ENCODE data around the gene TNFSF4.
"Not testable (repeated sequence)": the region's sequence is repeated elsewhere in the genome, so short reads cannot be mapped to it uniquely, and the experiment has no call there.

Gene TNFSF4

GRCh38 chr1:173161510-173162221 lies 45.5 kb downstream of the TNFSF4 start:
- no peak for DNase-seq

DNA sequence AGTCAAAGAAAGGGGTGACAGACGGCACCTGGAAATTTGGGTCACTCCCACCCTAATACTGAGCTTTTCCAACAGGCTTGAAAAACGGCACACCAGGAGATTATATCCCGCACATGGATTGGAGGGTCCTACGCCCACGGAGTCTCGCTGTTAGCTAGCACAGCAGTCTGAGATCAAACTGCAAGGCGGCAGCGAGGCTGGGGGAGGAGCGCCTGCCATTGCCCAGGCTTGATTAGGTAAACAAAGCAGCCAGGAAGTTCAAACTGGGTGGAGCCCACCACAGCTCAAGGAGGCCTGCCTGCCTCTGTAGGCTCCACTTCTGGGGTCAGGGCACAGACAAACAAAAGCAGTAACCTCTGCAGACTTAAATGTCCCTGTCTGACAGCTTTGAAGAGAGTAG lies 53.2 kb downstream of the TNFSF4 start:
- not testable (repeated sequence) for DNase-seq

- DNase-seq = no peak
These were observed 53.6 kb downstream of the TNFSF4 start for GRCh38 chr1:173153503-173153902.

DNA sequence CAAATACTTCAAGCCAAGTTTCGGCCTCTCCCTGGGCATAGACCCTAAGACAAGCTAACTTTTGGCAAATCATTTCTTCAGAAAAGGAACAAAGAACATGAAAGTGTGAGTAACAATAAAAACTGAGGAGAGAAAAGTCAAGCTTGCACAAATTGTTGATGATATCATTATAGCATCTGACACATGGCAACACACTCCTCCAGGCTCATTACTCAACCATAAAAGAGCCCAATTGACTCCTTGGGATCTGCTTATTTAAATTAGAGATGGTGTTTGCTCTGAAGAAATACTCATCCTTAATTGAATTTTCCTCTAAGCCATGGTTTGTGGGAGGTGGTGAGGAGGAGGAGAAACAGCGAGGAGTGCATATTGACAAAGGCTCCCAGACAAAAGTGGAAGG lies 54.5 kb downstream of the TNFSF4 start:
- DNase-seq = no peak

DNA sequence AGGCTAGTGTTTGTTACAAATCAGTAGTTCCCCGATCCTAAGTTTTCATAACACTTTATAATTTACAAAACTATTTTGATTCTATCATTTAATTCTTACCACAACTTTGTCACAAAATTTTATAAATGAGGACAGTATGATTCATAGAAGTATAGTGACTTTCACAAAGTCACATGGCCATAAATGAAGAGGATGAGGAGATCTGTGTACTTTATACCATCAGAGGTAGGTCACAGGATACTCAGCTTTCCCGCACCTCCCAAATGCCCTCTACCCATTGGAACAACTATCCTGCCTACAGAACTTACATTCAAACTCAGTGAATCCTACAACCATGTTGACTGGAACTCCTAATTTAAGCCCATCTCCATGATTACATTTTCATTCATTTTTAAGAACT lies 56.3 kb downstream of the TNFSF4 start:
- DNase-seq = no peak

DNA sequence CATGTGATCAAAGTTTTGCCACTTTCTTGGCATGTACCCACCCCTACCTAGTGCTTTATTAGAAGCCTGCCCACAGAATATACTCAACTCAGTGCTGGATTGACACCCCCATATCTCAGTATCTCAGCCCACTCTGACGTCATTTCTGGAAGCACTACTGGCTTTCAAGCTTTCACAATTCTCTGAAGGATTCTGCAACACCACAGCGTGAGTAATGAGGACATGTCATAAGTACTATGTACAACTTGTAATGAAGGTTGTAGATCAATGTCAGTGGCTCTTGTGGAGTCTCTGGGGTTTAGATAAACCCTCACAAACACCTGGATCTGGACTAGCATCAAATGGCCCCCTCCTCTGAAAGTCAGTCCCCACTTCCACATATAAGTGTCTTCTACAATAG lies 57.2 kb downstream of the TNFSF4 start:
- DNase-seq = no peak

DNA sequence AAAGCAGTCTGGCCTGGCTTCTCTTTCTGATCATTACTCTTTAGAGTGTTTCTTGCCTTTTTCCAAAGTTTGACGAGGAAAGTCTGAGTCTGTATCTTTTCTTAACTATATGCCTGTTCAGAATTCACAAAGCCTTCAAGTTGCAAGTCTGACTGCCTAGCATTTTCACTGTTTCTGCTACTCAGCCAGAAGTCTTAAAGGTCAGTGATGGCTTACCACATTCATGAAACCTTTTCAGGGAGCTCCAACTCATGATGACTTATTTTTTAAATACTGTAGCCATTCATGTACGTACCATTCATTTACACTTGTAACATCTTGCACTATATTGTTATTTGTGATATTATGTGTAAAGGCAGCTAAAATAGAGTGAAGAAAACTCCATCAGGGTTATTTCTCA lies 58.2 kb downstream of the TNFSF4 start:
- no peak for DNase-seq

DNA sequence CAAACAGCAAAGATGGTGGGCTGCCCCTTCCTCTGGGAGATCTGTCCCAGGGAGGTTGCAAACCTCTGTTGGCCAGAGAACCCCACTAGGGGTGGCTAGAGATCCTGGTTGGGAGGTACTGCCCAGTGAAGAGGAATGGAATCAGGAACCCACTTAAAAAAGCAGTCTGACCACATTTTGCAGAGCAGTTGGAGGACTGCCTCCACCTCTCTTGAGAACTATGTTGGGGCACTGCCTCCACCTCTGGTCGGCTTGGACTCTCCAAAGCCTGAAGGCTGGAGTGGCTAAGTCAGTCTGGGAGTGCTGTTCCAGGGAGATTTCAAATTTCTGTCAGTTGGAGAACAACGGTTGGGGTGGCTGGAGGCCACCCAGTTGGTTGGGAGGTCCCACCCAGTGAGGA lies 58.6 kb downstream of the TNFSF4 start:
- DNase-seq = no peak

GRCh38 chr1:173140733-173141132 lies 66.4 kb downstream of the TNFSF4 start:
- no peak for DNase-seq

- no peak for DNase-seq
These were observed 67.4 kb downstream of the TNFSF4 start for GRCh38 chr1:173139706-173140105.

DNA sequence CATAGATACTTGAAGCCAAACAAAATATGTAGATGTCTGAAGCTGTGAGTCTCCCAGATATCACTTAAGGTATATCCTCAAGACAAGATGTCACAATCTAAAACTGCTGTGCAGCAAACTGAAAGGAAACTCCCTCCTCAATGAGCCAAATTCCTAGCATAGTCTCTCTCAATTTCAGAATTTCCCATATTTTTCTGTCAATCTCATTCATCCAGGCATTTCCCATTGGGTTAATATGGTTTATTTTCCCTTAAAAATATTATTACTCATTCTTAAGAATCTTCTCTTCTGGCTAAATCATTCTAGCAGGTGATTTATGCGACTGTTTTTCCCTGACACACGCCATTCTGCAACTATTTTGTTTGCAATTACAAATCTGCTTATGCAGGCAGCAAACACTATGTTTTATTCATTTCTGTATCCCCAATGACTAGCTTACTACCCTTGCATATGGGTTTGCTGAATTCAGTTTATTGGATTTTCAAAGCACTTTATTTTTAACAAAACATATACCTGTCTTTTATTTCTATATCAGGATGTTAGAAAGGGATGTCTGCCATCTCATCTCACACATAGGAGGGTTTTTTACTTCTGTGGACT lies 69.9 kb downstream of the TNFSF4 start:
- DNase-seq = no peak

DNA sequence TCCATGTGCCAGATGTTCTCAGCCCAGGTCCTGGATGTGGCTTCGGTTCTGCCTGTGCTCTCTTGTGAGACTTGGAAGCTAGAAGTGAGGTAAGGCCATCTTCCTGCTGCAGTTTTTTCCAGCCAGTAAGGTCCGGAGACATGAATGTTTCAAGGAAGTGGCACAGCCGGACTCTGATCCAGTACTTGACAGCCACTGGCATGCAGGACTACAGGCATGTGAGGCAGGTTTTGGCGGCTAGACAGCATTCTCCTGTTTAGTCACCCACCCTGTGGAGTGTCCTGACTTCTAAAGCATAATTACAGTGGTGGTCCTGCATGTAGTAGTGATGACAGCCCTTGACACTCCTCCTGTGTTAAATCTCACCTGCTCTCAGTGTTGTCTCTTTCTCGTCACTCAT lies 72.3 kb downstream of the TNFSF4 start:
- no peak for DNase-seq

DNA sequence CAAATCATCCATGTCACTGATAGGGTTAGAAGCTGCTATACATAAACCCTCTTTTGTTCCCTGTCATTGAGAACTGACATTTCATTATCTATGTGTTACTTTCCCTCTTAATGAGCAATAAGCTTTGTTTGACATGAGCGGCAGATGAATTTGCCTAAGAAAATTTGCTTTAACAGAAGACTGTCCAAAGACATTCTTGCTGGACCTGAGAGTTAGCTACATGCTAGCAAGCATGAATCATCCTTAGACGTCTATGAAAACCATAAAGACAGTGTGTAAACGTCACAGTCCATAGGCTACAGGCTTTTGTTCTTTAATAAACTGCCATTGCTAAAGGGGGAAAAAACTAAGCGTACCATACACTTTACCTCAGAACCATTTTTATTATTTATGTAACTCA lies 73.1 kb downstream of the TNFSF4 start:
- no peak for DNase-seq
